Brain pericyte (primary cell): ENCODE results near the gene FOXJ3.

Experiments used
- DNase-seq: peaks from one replicate; pipeline ENCODE4 v3.0.0-alpha.2; 2012; ENCODE audit warnings: low read depth, low spot score

Gene FOXJ3

GRCh38 chr1:42145389-42145716 lies 189.7 kb downstream of the FOXJ3 start:
- DNase-seq: no peak

- DNase-seq: no peak
Observed at GRCh38 chr1:42144711-42145388, 190.2 kb downstream of the FOXJ3 start.

- DNase-seq: no peak
Observed at GRCh38 chr1:42143896-42144710, 190.9 kb downstream of the FOXJ3 start.

GRCh38 chr1:42142894-42143675 lies 191.9 kb downstream of the FOXJ3 start:
- no peak for DNase-seq

GRCh38 chr1:42141978-42142377 lies 193.1 kb downstream of the FOXJ3 start:
- no peak for DNase-seq

- no peak for DNase-seq
Observed at GRCh38 chr1:42140191-42140590, 194.8 kb downstream of the FOXJ3 start.

- DNase-seq: no peak
Observed at GRCh38 chr1:42139444-42139843, 195.6 kb downstream of the FOXJ3 start.

GRCh38 chr1:42138586-42138985 lies 196.4 kb downstream of the FOXJ3 start:
- DNase-seq: no peak

- no peak for DNase-seq
Observed at GRCh38 chr1:42137766-42138165, 197.3 kb downstream of the FOXJ3 start.

GRCh38 chr1:42136466-42136865 lies 198.6 kb downstream of the FOXJ3 start:
- no peak for DNase-seq

GRCh38 chr1:42135426-42135825 lies 199.6 kb downstream of the FOXJ3 start:
- DNase-seq: no peak

- DNase-seq: no peak
Observed at GRCh38 chr1:42133809-42134526, 201.1 kb downstream of the FOXJ3 start.

GRCh38 chr1:42133390-42133789 lies 201.6 kb downstream of the FOXJ3 start:
- no peak for DNase-seq

GRCh38 chr1:42130061-42130660 lies 204.9 kb downstream of the FOXJ3 start:
- no peak for DNase-seq

- DNase-seq: no peak
Observed at GRCh38 chr1:42128964-42129363, 206.1 kb downstream of the FOXJ3 start.

GRCh38 chr1:42128499-42128898 lies 206.5 kb downstream of the FOXJ3 start:
- DNase-seq: no peak

GRCh38 chr1:42127767-42128166 lies 207.3 kb downstream of the FOXJ3 start:
- no peak for DNase-seq
